SU-DHL-6 (cell line): ENCODE data around the gene MSANTD3.

Experiments
- H2AFZ ChIP-seq: fragments of 200-600 bp; sonication (generic); 2 replicates; pipeline ENCODE4 v1.6.1; 2014; ENCODE audit warnings: low read depth, mild to moderate bottlenecking, moderate library complexity, mixed read lengths, antibody characterized with exemption, low read length; ENCODE audit not compliant: severe bottlenecking
- H3F3A ChIP-seq: fragments of 200-600 bp; shearing (Covaris generic); 2 replicates; pipeline ENCODE4 v1.6.0; 2016; ENCODE audit warnings: antibody characterized with exemption, mild to moderate bottlenecking; ENCODE audit not compliant: insufficient read depth
- H3K27ac ChIP-seq: fragments of 200-600 bp; sonication (generic); 2 replicates; pipeline ENCODE4 v1.5.1; 2016; ENCODE audit warnings: low read depth, mild to moderate bottlenecking, low read length, moderate library complexity, mixed read lengths
- H3K27me3 ChIP-seq: fragments of 200-600 bp; sonication (generic), shearing (Covaris generic); 2 replicates; pipeline ENCODE4 v1.6.0; 2014; ENCODE audit warnings: mild to moderate bottlenecking, low read length
- H3K36me3 ChIP-seq: fragments of 200-600 bp; sonication (generic); 2 replicates; pipeline ENCODE4 v1.6.1; 2014; ENCODE audit warnings: mild to moderate bottlenecking, low read length, mixed read lengths
- H3K4me2 ChIP-seq: fragments of 300-600, 200-600 bp; shearing (Covaris generic), sonication (generic); 2 replicates; pipeline ENCODE4 v1.6.0; 2014; ENCODE audit warnings: low read length, low read depth, mild to moderate bottlenecking; ENCODE audit not compliant: poor library complexity, severe bottlenecking
- H3K4me3 ChIP-seq: fragments of 200-600 bp; sonication (generic); 2 replicates; pipeline ENCODE4 v1.5.1; 2014; ENCODE audit warnings: antibody characterized with exemption, low read length, mild to moderate bottlenecking, mixed read lengths; ENCODE audit not compliant: insufficient read depth, poor library complexity, severe bottlenecking
- H3K79me2 ChIP-seq: fragments of 200-600 bp; sonication (generic); 2 replicates; pipeline ENCODE4 v1.6.1; 2014; ENCODE audit warnings: mild to moderate bottlenecking, low read length, moderate library complexity; ENCODE audit not compliant: insufficient read depth
- H3K9ac ChIP-seq: fragments of 200-600 bp; sonication (generic); 2 replicates; pipeline ENCODE4 v1.7.0; 2014; ENCODE audit warnings: mild to moderate bottlenecking, low read length
- H3K9me2 ChIP-seq: fragments of 200-600 bp; sonication (generic); replicated peaks from 2 replicates; pipeline ENCODE4 v1.6.1; 2014; ENCODE audit warnings: low read length; ENCODE audit not compliant: insufficient read depth
- H3K9me3 ChIP-seq: fragments of 200-600 bp; sonication (generic); 2 replicates; pipeline ENCODE4 v1.6.1; 2014; ENCODE audit warnings: low read length, mixed read lengths; ENCODE audit not compliant: insufficient read depth
- H4K20me1 ChIP-seq: fragments of 200-600 bp; sonication (generic); 2 replicates; pipeline ENCODE4 v1.6.1; 2014; ENCODE audit warnings: low read depth, mild to moderate bottlenecking, antibody characterized with exemption, low read length, moderate library complexity, mixed read lengths
- CTCF ChIP-seq: fragments of 200-600 bp; sonication (generic); IDR thresholded peaks from one replicate; pipeline ENCODE4 v1.5.1; 2017; ENCODE audit warnings: antibody characterized with exemption, mild to moderate bottlenecking, low read length, moderate library complexity; ENCODE audit not compliant: insufficient read depth, poor library complexity, severe bottlenecking
- EZH2phosphoT487 ChIP-seq: fragments of 200-600 bp; sonication (generic), shearing (Covaris generic); conservative IDR thresholded peaks from 2 replicates; pipeline ENCODE4 v1.6.1; 2018; ENCODE audit warnings: mild to moderate bottlenecking, antibody characterized with exemption, low read length, moderate library complexity, mixed read lengths

The MSANTD3 gene

GRCh38 chr9:100459963-100460362 lies 33.0 kb downstream of the MSANTD3 start:
- H3F3A ChIP-seq = no peaks in the 10 kb centered on the region
- no peaks in the 10 kb centered on the region for H4K20me1 ChIP-seq
- no peak overlapping the region for H3K4me2 ChIP-seq
- no peak overlapping the region for H3K27ac ChIP-seq
- H3K9me2 ChIP-seq = no peaks in the 10 kb centered on the region
- H3K27me3 ChIP-seq = no peaks in the 10 kb centered on the region
- H3K79me2 ChIP-seq = no peaks in the 10 kb centered on the region
- no peaks in the 10 kb centered on the region for H3K9me3 ChIP-seq
- no peak overlapping the region for H3K9ac ChIP-seq
- no peaks in the 10 kb centered on the region for H3K36me3 ChIP-seq
- H3K4me3 ChIP-seq = no peak overlapping the region
- TF ChIP-seq CTCF (no peak), EZH2phosphoT487 (no peak)
- no peak overlapping the region for H2AFZ ChIP-seq

DNA sequence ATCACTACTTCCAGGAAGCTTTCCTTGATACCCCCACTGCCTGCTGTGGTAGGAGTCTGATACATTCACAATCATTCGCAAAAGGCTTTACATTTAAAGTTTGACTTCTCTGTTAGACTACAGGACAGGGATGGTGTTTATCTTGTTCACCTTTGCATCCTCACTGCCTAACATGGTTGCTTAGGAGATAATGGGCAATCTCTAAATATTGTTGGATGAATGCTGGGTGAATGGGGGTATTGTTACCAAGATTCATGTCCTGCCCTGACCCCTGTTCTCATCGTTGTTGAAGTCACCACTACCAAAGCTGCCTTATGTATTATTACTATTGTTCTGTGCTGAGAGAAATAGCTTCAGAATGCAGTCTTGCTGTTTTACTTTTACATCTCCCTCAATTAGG lies 38.3 kb downstream of the MSANTD3 start:
- H3F3A ChIP-seq = no peaks in the 10 kb centered on the region
- H3K27ac ChIP-seq = no peak overlapping the region
- no peak overlapping the region for H3K9ac ChIP-seq
- no peaks in the 10 kb centered on the region for H3K9me3 ChIP-seq
- no peaks in the 10 kb centered on the region for H3K79me2 ChIP-seq
- TF ChIP-seq EZH2phosphoT487 = no peak
- TF ChIP-seq CTCF = no peak
- no peaks in the 10 kb centered on the region for H3K9me2 ChIP-seq
- H4K20me1 ChIP-seq = no peaks in the 10 kb centered on the region
- no peak overlapping the region for H2AFZ ChIP-seq
- H3K27me3 ChIP-seq = no peaks in the 10 kb centered on the region
- H3K4me3 ChIP-seq = no peak overlapping the region
- no peaks in the 10 kb centered on the region for H3K36me3 ChIP-seq
- H3K4me2 ChIP-seq = no peak overlapping the region

DNA sequence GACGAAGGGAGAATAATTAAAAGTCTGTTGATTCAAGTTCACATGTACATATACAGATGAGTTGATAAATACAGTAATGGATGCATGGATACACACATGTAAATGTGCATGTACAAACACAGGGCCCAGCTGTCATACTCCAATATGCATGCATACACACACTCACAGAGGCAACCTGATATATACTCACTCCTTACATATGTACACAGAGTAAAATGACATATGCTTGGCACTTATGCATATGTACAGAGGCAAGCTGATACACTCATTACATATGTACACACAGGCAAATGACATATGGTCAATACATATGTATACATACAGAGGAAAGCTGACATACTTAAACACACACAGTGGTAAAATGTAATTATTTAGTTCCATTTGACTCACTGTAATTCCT lies 38.8 kb downstream of the MSANTD3 start:
- TF ChIP-seq CTCF (no peak), EZH2phosphoT487 (no peak)
- H3K36me3 ChIP-seq = no peaks in the 10 kb centered on the region
- H3K27ac ChIP-seq = no peak overlapping the region
- H2AFZ ChIP-seq = no peak overlapping the region
- no peaks in the 10 kb centered on the region for H3K9me3 ChIP-seq
- H3F3A ChIP-seq = no peaks in the 10 kb centered on the region
- H3K27me3 ChIP-seq = no peaks in the 10 kb centered on the region
- no peaks in the 10 kb centered on the region for H3K9me2 ChIP-seq
- no peak overlapping the region for H3K4me2 ChIP-seq
- H3K79me2 ChIP-seq = no peaks in the 10 kb centered on the region
- H4K20me1 ChIP-seq = no peaks in the 10 kb centered on the region
- no peak overlapping the region for H3K4me3 ChIP-seq
- H3K9ac ChIP-seq = no peak overlapping the region
